ENCODE data around the gene NADSYN1.

The NADSYN1 gene

DNA sequence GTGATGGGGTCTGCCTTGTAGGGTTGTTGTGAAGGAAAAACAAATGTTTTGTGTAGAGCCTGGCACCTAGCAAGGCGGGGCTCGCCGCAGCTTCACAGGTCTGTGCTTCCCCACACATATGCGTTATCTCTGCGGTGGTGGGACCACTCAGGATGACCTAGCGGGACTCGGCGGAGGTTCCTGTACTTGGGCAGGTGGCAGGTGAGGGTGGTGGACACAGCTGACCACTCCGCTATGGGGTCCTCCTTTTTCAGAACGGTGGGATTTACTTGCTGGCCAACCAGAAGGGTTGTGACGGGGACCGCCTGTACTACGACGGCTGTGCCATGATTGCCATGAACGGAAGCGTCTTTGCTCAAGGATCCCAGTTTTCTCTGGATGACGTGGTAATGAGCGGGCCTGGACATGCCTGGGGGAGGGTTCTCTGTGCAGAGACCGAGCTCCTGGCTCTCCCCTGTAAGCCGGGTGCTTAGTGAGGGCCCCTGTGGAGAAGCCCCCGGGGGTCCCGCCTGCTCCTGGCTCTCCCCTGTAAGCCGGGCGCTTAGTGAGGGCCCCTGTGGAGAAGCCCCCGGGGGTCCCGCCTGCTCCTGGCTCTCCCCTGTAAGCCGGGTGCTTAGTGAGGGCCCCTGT, 21.3 kb downstream of the NADSYN1 start:
- DNase-seq (ENCODE audit: low read depth): no peak

DNA sequence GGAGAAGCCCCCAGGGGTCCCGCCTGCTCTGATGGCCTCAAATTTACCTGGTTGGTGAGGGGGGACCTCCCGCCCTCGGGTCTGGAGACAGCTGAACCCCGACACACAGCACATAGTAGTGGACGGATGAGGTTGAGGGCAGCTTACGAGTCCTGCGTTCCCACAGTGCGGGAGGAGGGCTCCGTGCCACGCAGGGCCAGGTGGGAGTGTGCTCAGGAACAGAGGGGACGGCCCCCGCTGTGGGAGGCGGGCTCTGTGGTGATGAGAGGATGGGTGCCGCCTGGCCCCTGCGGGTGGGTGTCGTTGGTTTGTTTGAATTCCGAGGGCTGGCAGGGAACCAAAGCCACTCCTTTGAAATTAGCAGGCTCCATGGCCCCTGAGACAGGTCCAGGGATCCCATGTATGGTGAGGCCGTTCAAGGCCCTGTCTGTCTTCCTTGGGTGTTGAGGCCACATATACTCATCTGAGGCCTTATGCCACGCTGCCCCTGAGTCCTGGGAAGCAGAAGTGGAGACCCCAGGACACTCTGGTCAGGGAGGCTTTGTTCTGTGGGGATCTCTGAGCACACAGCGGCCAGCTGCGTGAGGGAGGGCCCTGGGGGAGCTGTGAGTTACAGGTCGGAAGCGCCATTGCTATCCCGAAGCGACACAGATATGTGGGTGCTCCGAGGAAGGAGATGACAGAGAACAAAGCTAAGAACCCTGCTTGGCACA, 21.9 kb downstream of the NADSYN1 start:
- no peak for DNase-seq (ENCODE audit: low read depth)

DNA sequence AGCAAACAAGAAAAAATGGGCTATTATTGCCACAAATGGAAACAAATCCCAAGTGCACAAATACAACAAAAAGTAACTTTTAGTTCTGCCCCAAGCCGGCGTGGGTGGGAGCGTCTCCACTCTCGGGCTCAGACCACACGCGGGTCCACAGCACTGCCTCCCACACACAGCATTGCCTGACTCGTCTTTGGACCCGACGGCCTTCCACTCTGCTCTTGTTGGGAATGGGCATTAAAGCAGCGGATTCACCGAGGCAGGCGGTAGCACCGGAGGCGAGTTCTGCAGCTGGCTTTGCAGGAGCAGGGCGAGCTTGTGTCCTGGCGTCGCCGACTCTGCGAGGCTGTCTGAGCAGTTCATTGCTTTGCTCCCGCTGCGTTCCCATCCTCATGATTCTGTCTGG, 23.0 kb downstream of the NADSYN1 start:
- DNase-seq (ENCODE audit: low read depth): no peak

DNA sequence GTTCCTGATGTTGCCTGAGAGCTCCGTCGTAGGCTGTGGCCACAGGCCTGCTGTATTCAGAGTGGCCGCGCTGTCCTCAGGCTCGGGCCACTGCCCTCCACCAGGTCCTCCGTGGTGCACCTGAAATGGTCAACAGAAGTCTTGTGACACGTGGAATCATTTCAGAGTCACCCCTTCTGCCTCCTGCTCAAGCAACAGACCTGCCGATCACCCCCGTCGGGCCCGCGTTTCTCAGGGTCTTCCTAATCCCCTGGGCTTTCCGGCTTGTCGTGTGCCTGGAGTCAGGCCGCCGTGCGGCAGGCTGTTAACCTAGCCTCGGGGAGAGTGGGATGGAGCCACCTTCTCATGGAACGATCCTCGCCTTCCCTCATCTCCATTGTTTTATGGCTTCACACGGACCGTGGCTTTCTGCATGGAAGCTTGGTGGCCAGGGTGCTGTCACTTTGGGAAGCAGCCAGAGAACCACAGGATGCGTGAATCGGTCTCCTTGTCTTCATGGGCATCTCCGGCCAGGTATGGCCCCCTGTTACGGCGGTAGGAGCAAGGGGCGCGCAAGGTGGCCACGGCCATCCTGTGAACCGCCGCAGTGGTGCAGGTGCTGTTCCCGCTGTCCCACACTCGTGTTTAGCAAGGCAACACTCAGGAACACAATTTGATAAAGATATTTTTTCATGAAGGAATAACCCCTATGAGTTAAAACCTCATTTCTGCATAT, 24.1 kb downstream of the NADSYN1 start:
- no peak for DNase-seq (ENCODE audit: low read depth)

DNA sequence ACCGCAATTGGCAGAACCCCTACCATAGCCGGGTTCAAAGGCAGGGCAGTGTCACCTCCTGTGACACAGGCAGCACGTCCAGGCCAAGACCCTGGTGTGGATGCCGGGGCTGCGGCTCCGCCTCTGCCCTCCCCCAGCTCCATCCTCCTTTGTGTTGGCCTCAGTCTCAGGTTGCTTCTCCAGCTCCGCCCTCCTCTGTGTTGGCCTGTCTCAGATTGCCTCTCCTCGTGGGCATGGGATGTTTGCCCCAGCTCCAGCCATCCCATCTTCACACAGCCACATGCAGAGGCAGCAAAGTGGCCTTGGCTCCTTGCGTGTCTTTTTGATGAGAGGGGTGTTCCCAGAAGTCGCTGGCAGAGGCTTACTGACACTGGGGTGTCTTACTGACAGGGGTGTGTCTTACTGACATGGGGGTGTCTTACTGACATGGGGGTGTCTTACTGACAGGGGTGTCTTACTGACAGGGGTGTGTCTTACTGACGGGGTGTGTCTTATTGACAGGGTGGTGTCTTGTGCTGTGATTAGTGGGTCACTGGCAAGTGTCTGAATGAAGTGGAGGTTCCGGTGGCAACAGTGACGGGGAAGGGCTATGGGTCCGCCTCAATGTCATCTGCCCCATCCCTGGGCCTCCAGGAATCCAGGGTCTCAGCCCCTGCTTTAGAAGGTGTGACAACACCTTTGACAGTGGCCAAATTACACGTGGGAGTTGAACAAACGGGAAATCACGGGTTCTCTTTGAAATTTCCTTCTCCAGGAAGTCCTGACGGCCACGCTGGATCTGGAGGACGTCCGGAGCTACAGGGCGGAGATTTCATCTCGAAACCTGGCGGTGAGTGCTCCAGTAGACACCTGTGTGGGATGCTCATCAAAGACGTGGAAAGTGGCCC, 24.9 kb downstream of the NADSYN1 start:
- no peak for DNase-seq (ENCODE audit: low read depth)

DNA sequence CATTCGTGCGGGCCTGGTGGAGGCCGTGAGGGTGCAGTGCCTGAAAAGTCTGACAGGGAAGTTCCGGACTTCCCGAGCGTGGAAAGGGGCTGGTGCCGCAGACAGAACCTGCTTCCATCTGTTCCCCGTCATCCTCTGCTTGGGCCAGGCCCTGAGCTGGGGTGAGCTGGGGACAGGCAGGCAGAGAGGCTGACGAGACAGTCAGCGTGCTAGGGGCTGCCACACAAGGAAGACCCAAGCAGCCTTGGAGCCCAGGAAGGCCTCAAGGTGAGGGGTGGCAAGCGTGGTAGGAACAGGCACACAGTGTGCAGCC, 25.5 kb downstream of the NADSYN1 start:
- DNase-seq (ENCODE audit: low read depth): no peak

DNA sequence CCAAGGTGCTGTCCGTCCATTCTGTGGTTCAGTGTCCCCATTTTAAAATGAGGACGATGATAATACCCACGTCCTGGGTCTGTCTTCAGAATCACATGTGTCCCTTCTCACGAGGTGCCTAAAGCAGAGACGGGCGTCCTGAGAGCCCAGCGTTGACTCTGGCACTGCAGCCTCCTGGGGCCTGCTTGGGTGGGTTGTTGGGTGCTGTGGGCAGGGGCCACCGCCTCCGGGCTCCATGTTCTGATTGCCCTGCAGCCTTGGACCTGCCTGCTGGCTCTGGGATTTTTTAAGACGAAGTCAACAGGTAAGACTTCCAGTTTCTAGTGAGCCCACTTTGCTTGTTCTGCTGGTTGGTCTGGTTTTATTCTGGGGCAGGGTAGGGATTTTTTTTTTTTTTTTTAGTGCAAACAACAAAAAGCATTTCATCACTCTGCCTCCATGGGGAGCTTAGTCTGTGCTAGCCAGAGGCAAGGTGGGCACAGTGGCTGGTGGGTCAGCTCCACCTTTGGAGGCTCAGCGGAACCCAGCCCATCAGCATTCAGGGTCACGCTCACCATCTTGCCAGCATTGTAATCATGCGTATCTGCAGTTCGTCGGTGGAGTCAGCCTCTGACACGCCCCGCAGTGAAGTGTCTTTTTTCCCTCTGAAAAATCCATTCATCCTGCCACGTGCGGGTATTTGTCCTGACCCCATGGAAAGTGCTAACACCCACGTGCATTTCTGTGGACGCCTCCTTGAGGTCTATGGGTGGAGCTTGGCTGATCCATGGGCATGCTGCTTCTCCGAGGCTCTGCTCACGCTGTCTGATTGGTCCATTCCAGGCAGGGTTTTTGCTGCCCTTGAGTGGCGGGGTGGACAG, 28.3 kb downstream of the NADSYN1 start:
- no peak for DNase-seq (ENCODE audit: low read depth)

DNA sequence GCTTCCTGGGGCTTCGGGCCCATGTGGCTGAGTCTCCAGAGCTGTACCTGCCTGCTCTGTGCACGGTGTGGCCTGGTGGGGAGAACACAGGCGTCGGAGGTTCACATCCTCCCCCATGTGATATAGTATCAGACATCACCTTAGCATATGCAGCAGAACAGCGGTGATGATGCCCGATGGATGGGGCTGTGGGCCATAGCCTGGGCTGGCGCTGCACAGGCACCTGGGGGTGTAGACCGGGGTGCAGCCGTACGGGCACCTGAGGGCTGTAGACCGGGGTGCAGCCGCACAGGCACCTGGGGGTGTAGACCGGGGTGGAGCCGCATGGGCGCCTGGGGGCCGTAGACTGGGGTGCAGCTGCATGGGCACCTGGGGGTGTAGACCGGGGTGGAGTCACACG, 29.2 kb downstream of the NADSYN1 start:
- DNase-seq (ENCODE audit: low read depth): no peak

DNA sequence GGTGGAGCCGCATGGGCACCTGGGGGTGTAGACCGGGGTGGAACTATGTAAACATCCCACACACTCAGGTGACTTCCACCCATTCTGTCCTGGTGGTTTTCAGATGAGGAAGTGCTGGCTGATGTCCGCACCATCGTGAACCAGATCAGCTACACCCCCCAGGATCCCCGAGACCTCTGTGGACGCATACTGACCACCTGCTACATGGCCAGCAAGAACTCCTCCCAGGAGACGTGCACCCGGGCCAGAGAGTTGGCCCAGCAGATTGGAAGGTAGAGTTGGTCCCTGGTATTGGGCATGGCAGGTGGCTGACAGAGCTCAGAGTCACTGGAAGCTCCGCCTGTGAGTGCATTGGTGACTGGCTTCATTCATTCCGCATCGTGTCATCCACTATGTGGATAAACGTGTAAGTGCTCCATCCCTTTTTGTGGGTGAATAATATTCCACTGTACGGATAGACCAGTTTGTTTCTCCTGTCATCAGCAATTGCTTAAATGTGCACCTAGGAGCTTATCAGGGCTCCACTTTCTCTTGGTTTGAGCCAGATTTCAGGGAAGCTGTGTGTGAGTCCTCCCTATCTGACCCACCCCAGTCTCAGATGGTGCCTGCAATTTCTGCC, 29.9 kb downstream of the NADSYN1 start:
- DNase-seq (ENCODE audit: low read depth): no peak

DNA sequence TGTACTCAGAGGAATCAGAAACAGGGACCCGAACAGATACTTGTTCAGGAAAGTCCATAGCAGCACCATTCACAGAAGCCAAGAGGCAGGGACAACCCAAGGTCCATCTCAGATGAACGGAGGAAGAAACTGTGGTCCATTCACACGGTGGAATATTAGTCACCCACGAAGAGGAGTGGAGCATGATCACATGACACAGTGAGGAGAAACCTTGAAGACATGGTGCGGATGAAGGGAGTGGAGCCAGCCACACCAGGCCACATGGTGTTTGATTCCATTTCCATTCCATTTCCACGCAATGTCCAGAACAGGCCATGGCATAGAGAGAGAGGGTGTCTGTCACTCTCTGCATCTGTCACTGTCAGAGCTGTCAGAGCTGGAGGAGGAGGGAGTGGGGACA, 30.7 kb downstream of the NADSYN1 start:
- no peak for DNase-seq (ENCODE audit: low read depth)

DNA sequence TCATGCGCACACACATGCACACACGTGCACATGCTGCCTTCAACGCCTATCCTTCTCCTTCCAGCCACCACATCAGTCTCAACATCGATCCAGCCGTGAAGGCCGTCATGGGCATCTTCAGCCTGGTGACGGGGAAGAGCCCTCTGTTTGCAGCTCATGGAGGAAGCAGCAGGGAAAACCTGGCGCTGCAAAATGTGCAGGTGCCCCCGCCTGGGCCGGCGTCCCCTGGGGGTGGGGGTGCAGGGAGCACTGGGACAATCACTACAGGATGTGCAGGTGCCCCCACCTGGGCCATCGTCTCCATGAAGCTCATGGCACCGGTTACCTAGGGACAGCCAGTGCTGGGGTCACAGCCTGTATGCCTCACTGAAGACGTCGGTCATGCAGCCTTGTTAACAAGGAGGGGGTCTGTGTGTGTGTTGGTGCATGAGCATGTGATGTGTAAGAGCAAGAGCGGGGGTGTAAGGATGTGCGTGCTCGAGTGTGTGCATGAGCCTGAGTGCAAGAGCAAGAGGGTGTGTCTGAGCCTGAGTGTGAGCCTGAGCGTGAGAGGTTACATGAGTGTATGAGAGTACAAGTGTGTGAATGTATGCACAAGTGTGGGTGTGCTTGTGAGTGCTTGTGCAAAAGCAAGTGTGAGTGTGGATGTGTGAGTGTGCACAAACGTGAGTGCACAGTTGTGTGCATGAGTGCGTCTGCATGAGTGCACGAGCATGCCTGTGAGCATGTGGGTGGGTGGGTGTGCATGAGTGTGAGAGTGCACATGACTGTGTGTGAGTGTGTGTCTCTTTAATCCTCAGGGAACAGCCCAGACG, 31.5 kb downstream of the NADSYN1 start:
- DNase-seq (ENCODE audit: low read depth): no peak

DNA sequence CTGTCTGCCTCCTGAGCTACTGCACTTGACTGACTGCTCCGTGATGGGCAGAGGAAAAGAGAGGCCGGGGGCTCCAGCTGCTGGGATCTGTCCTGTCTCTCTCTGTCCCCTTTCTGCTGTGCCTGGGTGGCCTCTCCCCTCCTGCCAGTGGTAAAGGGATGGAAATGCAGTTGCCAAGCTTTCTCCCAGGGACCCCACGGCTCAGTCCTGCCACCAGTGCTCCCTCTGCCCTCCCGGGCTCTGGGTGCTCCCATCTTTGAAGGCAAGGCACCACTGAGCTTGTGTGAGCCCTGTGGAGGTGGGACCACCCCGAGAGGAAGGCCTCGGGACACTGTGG, 32.0 kb downstream of the NADSYN1 start:
- no peak for DNase-seq (ENCODE audit: low read depth)

DNA sequence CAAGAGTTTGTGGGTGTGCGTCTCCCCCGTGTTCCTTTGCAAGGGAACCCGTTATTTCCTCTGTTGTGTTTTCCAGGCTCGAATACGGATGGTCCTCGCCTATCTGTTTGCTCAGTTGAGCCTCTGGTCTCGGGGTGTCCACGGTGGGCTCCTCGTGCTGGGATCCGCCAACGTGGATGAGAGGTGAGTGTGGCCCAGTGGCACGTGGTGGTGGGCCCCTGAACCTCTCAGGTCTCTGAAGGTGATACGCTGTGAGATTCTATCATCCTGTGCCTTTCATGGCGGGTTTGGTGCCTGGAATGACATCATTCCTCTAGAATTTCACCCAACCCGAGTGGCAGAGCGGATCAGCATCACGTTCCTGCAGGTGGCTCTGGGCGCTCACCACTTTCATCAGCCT, 32.5 kb downstream of the NADSYN1 start:
- no peak for DNase-seq (ENCODE audit: low read depth)

DNA sequence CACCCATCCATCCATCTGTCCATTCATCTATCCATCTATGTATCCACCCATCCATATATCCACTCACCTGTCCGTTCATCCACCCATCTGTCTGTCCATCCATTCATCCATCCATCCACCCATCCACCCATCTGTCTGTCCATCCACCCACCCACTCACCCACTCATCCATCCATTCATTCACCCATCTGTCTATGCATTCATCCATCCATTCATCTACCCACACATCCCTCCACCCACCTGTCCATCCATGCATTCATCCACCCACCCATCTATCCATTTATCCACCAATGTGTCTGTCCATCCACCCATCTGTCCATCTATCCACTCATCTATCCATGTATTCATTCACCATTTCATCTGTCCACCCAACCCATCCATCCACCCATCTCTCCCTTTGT, 33.3 kb downstream of the NADSYN1 start:
- no peak for DNase-seq (ENCODE audit: low read depth)

DNA sequence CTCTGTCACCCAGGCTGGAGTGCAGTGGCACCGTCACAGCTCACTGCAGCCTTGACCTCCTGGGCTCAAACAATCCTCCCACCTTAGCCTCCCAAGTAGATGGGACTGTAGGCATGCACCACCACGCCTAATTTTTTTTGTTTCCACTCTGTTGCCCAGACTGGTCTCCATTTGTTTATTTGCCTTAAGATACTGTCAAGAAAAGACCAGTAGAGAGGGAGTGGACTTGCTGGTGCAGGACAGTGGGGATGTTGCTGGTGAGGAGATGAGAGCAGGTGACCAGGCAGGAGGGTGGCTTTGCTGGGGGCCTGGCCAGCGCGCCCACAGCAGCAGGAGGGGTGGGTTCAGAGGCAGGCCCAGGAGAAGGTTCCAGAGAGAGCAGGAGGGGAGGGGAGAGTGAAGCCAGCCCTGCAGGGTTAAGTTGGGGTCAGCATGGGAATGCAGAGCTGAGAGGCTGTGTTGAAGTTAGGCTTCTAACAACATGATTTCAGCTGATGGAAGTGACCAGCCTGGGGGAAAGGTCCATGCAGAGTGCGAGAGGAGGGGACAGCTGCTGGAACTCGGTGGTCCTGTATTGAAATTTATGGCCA, 35.8 kb downstream of the NADSYN1 start:
- DNase-seq (ENCODE audit: low read depth): no peak

DNA sequence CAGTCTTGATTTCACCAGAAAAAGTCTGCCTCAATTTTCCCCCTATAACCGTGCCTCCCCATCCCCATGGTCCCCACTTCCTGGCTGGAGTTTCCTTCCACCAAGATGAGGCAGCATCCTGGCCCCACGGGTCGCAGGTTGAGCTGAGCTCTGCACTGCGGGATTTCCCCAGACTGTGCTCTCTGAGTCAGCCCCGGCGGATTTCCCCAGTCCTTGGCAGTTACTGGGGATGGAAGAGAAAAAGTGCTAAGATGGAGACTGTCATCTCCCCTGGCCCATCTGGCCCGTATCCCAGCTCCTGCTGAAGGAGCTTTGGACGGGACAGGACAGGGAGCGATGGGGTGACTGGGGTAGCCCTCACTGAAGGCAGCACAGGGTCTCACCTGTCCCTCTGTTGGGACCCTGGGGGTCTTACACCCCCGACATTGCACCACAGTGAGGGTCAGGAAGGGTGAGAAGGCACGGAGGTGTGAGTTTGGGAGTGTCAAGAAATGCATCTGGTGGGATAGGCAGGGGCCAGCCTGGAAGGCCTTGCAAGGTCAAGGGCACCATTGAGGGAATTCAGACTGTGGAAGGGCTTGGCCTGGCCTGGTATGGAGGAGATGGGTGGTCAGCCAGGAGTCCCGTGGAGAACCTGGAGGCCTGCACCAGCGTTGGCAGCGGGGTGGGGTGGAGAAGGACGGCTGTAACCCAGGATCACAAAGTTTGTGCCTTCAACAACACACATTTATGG, 36.5 kb downstream of the NADSYN1 start:
- DNase-seq (ENCODE audit: low read depth): no peak

DNA sequence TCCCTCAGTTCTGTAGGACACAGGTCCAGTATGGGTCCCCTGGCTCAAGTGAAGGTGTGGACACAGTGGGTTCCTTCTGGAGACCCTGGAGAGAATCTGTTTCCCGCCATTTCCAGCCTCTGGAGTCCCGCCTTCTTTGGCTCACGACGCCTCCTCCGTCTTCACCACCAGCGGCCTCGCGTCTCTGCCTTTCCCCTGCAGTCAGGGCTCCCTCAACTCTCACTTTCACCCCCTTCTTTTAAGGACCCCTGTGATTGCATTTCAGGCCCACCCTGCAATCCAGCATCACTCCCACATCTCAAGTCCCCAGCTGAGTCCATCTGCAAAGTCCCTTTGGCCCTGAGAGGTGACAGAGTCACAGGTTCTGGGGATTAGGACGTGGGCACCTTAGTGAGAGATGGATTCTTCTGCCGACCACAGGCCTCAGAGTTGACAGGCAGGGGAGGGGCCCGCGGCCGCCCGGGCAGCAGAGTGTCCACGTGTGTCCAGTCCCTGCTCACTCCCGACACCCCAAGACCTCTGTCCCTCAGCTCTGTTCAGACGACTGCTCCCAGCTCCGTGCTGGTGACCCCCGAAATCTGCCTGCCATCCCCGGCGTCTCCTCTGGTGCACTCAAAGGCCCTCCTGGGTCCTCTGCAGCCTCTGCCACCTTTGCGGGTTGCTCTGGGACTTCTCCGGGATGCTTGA, 37.2 kb downstream of the NADSYN1 start:
- DNase-seq (ENCODE audit: low read depth): no peak

DNA sequence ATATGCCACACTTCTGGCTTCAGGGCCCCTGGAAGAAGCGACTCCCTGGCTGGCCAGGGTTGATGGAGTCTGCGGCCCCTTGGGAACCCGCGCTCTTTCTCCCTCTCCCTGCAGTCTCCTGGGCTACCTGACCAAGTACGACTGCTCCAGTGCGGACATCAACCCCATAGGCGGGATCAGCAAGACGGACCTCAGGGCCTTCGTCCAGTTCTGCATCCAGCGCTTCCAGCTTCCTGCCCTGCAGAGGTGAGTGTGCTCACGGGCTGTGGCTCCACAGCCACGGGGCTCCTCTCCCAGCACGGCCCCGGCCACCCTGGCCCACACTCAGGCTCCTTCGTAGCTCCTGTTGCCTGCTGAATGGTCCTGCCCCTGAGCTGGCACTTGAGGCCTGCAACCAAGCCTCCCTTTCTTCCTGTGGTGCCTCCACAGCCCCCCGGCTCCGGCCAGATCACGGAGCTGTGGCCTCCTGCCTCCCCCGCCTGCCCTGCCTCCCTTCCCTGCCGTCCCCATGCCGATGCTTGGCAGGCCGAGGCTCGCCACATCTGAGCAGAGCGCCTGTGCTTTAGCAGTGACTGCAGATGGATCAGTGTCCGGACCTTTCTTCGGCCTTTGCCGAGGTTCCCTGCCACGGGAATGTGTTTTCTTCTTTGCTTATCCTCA, 37.9 kb downstream of the NADSYN1 start:
- no peak for DNase-seq (ENCODE audit: low read depth)

Measured in stimulated activated CD8-positive, alpha-beta memory T cell treated with anti-CD3 and anti-CD28 coated beads, Interleukin-15, amount 100 ng/mL, for 1 hour (primary cell).